ENCODE results near the gene PIGV.

DNA sequence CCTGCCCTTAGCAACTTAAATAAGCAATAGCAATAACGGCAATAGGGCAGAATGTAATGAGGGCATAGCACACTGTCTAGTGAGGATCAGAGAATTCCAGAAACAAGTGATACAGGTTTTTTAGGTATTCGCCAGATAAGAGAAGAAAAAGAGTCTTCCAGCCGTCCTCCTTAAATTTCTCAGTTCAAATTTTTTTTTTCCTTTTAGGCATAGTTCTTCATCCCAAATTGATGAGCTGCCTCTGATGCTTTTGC, 1.8 kb downstream of the PIGV start:
- TF ChIP-seq, protein P1, sequence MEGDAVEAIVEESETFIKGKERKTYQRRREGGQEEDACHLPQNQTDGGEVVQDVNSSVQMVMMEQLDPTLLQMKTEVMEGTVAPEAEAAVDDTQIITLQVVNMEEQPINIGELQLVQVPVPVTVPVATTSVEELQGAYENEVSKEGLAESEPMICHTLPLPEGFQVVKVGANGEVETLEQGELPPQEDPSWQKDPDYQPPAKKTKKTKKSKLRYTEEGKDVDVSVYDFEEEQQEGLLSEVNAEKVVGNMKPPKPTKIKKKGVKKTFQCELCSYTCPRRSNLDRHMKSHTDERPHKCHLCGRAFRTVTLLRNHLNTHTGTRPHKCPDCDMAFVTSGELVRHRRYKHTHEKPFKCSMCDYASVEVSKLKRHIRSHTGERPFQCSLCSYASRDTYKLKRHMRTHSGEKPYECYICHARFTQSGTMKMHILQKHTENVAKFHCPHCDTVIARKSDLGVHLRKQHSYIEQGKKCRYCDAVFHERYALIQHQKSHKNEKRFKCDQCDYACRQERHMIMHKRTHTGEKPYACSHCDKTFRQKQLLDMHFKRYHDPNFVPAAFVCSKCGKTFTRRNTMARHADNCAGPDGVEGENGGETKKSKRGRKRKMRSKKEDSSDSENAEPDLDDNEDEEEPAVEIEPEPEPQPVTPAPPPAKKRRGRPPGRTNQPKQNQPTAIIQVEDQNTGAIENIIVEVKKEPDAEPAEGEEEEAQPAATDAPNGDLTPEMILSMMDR (conservative IDR thresholded peaks at IDR 0.05 in 1 of 2, IDR thresholded peaks at IDR 0.05 in 1 of 2; ENCODE audit: low read depth in 1 of 2, low read length in 2 of 2), result no peak
- no peak for TF ChIP-seq EZH2 (IDR thresholded peaks at IDR 0.05; ENCODE audit: low read length, missing control alignments)

All from fibroblast of lung (primary cell).